GM20000 (cell line): ENCODE data around the gene HLF.

ENCODE experiments used
- DNase-seq: peaks from one replicate; pipeline ENCODE4 v3.0.0; 2012; ENCODE audit warnings: low spot score
- CTCF ChIP-seq: IDR thresholded peaks from 2 replicates; pipeline ENCODE4 v1.5.1; 2012; ENCODE audit warnings: mild to moderate bottlenecking, control low read depth; ENCODE audit errors: extremely low read depth, missing control alignments

Gene HLF

DNA sequence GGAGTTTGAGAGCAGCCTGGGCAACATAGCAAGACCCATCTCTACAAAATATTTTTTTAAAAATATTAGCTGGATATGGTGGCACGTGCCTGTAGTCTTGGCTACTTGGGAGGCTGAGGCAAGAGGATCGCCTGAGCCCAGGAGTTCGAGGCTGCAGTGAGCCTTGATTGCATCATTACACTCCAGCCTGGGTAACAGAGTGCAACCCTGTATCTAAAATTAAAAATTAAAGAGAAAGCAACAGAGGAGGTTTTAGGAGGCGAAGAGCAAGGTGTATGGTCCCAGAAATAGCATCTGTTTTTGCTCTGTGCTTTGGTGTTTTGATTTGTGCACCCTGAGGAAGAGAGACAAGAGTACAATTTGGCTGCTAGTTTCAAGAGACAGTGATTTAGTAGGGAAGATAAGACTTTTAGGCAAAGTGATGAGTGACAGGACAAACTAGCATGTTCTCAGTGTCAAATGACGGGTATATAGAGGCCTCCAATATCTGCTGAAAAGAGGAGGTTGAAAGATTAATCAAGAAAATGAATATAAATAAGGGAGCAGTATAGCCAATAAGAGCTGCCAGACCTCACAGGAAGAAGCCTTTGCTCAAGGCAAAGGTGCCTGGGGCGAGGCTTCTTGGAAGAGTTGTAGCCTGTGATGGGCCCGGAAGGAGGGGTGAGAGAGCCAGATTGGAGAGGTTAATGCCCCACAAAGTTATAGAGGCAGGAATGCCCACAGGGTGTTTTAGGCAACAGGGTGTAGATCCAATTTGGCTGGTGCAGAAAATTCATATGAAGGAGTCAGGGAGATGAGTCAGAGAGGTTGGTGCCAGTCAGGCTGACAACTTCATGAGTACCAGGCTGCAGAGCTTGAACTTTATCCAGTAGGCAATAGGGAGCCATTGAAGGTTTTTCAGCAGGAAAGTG is 11.4 kb downstream of the HLF start:
- TF ChIP-seq CTCF = no peak
- no peak for DNase-seq

GRCh38 chr17:55278173-55278961 is 13.6 kb downstream of the HLF start:
- TF ChIP-seq CTCF = no peak
- DNase-seq = no peak

GRCh38 chr17:55279203-55279602 is 14.4 kb downstream of the HLF start:
- no peak for DNase-seq
- TF ChIP-seq CTCF = no peak

DNA sequence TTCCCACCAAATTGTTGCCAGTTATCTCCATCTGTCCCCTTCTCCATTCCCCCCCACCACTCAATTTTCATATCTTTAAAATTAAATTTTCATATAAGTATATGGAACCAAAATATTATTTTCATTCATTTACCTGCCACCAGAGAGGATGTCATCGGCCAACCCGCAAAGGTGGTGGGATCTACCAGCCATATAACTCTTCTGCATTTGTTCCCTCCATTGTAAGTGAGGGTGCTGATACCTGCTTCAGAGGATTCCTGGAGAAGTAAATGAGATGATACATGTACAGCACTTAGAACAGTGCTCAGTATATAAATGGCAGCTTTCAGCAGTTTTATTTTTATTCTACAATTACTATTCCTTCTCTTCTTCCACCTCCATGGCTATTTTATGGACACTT is 15.0 kb downstream of the HLF start:
- DNase-seq = no peak
- TF ChIP-seq CTCF = no peak

- no peak for DNase-seq
- TF ChIP-seq CTCF = no peak
Measured at GRCh38 chr17:55280212-55280611, 15.5 kb downstream of the HLF start.

GRCh38 chr17:55281649-55282378 is 17.1 kb downstream of the HLF start:
- DNase-seq = no peak
- TF ChIP-seq CTCF = no peak

GRCh38 chr17:55282379-55282702 is 17.6 kb downstream of the HLF start:
- no peak for DNase-seq
- no peak for TF ChIP-seq CTCF
